Measurements from ENCODE around the gene SDC4. TPM values are rescaled to one million over a fixed set of nuclear protein-coding genes. Genes with fewer than 3 reads are reported as not detected.

The SDC4 gene
- total and polyA plus RNA-seq, 2 experiments from 2014 or later = 410 to 454 TPM

DNA sequence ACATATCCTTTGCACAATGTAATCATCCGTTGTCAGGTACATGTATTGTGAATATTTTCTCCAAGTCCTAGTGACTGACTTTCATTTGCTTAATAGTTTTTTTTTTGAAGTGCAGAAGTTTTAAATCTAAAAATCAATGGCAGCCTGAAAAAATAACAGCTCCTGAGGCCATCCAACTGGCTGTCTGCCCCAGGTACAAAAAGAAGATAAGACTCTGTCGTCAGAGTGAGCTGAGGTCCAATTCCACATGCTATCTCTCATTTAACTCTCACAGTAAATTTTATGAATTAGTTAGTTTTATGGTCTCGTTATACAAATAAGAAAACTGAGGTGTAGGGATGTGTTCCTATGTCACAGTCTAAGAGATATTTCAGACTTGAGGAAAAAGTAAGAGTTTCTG lies 72.9 kb downstream of the SDC4 start:
- no peaks in the 10 kb centered on the region for H3K9me2 ChIP-seq (ENCODE audit: insufficient read depth)
- H3K9me3 ChIP-seq (ENCODE audit: low read depth) = no peaks in the 10 kb centered on the region
- H3K4me2 ChIP-seq (ENCODE audit: unreplicated experiment) = no peak overlapping the region
- H3F3A ChIP-seq (ENCODE audit: insufficient read depth) = no peaks in the 10 kb centered on the region
- no peaks in the 10 kb centered on the region for H3K36me3 ChIP-seq (ENCODE audit: low read depth)
- no peak for DNase-seq
- in situ Hi-C loops (cut with MboI) = loop anchor here (25.0 kb wide), 1 partner anchor 238 kb away; no protein-coding TSS in a partner anchor
- no peak for TF ChIP-seq EZH2phosphoT487 (IDR thresholded peaks at IDR 0.05; ENCODE audit: insufficient read depth, low read depth)
- TF ChIP-seq EZH2 (IDR thresholded peaks at IDR 0.05; ENCODE audit: insufficient read depth, poor library complexity, severe bottlenecking) = no peak
- no peak overlapping the region for H3K27ac ChIP-seq
- H3K9ac ChIP-seq = no peak overlapping the region
- no peaks in the 10 kb centered on the region for H3K4me1 ChIP-seq (ENCODE audit: insufficient read depth)
- H3K4me3 ChIP-seq = no peak overlapping the region
- H3K79me2 ChIP-seq (ENCODE audit: insufficient read depth) = no peaks in the 10 kb centered on the region
- 58 to 59% methylated on average over 3 of the region's 3 CpGs for WGBS, 2 experiments (ENCODE audit: low coverage in 1 of 2, low lambda C conversion rate in 2 of 2, missing lambda C conversion rate in 2 of 2)
- peaks cover 33% of the 10 kb centered on the region for H3K27me3 ChIP-seq (replicated peaks; ENCODE audit: insufficient read depth)
- no peak overlapping the region for H2AFZ ChIP-seq
- H4K20me1 ChIP-seq (ENCODE audit: insufficient read depth) = no peaks in the 10 kb centered on the region

Other genes with a start within 250 kb of the SDC4 start
- gene KCNS1, start 247.3 kb downstream of the SDC4 start, total RNA-seq (2014; rRNA removed; shearing (Covaris generic)) = 0.11 and 0.25 TPM in 2 replicates
- gene KCNS1, start 247.3 kb downstream of the SDC4 start, polyA plus RNA-seq (2016; fragmentation: Nextera tagmentation; extraction: Ambion mirVana) = 0.55 and 0.99 TPM in 2 replicates
- not detected in 2 replicates for gene WFDC5, start 233.2 kb downstream of the SDC4 start, total RNA-seq (2014; rRNA removed; shearing (Covaris generic))
- not detected in 2 replicates for gene WFDC5, start 233.2 kb downstream of the SDC4 start, polyA plus RNA-seq (2016; fragmentation: Nextera tagmentation; extraction: Ambion mirVana)
- not detected in 2 replicates for gene WFDC12, start 224.0 kb downstream of the SDC4 start, total RNA-seq (2014; rRNA removed; shearing (Covaris generic))
- not detected in 2 replicates for gene WFDC12, start 224.0 kb downstream of the SDC4 start, polyA plus RNA-seq (2016; fragmentation: Nextera tagmentation; extraction: Ambion mirVana)
- 1.5 TPM in 1 of 2 replicates, not detected in the other for gene PI3, start 173.5 kb downstream of the SDC4 start, total RNA-seq (2014; rRNA removed; shearing (Covaris generic))
- not detected in 2 replicates for gene PI3, start 173.5 kb downstream of the SDC4 start, polyA plus RNA-seq (2016; fragmentation: Nextera tagmentation; extraction: Ambion mirVana)
- not detected in 2 replicates for gene SEMG1, start 141.4 kb downstream of the SDC4 start, total RNA-seq (2014; rRNA removed; shearing (Covaris generic))
- gene SEMG1, start 141.4 kb downstream of the SDC4 start, polyA plus RNA-seq (2016; fragmentation: Nextera tagmentation; extraction: Ambion mirVana) = not detected in 2 replicates
- gene SEMG2, start 127.1 kb downstream of the SDC4 start, total RNA-seq (2014; rRNA removed; shearing (Covaris generic)) = not detected in 2 replicates
- not detected in 2 replicates for gene SEMG2, start 127.1 kb downstream of the SDC4 start, polyA plus RNA-seq (2016; fragmentation: Nextera tagmentation; extraction: Ambion mirVana)
- gene SLPI, start 93.9 kb downstream of the SDC4 start, total RNA-seq (2014; rRNA removed; shearing (Covaris generic)) = 1.7 TPM in 1 of 2 replicates, not detected in the other
- 3.4 and 3.7 TPM in 2 replicates for gene SLPI, start 93.9 kb downstream of the SDC4 start, polyA plus RNA-seq (2016; fragmentation: Nextera tagmentation; extraction: Ambion mirVana)
- gene RBPJL, start 41.6 kb downstream of the SDC4 start, total RNA-seq (2014; rRNA removed; shearing (Covaris generic)) = not detected in 2 replicates
- gene RBPJL, start 41.6 kb downstream of the SDC4 start, polyA plus RNA-seq (2016; fragmentation: Nextera tagmentation; extraction: Ambion mirVana) = not detected in 2 replicates
- not detected in 2 replicates for gene MATN4, start 40.1 kb downstream of the SDC4 start, total RNA-seq (2014; rRNA removed; shearing (Covaris generic))
- 0.09 TPM in 1 of 2 replicates, not detected in the other for gene MATN4, start 40.1 kb downstream of the SDC4 start, polyA plus RNA-seq (2016; fragmentation: Nextera tagmentation; extraction: Ambion mirVana)
- 27.3 and 38.7 TPM in 2 replicates for gene SYS1, start 14.7 kb upstream of the SDC4 start, total RNA-seq (2014; rRNA removed; shearing (Covaris generic))
- 24.6 and 27.1 TPM in 2 replicates for gene SYS1, start 14.7 kb upstream of the SDC4 start, polyA plus RNA-seq (2016; fragmentation: Nextera tagmentation; extraction: Ambion mirVana)
- gene TP53TG5, start 29.9 kb upstream of the SDC4 start, total RNA-seq (2014; rRNA removed; shearing (Covaris generic)) = not detected in 2 replicates
- gene TP53TG5, start 29.9 kb upstream of the SDC4 start, polyA plus RNA-seq (2016; fragmentation: Nextera tagmentation; extraction: Ambion mirVana) = 0.42 and 0.55 TPM in 2 replicates
- 5.1 and 5.7 TPM in 2 replicates for gene DBNDD2, start 59.9 kb upstream of the SDC4 start, total RNA-seq (2014; rRNA removed; shearing (Covaris generic))
- gene DBNDD2, start 59.9 kb upstream of the SDC4 start, polyA plus RNA-seq (2016; fragmentation: Nextera tagmentation; extraction: Ambion mirVana) = 27.9 and 30.0 TPM in 2 replicates
- 108 and 138 TPM in 2 replicates for gene PIGT, start 67.7 kb upstream of the SDC4 start, total RNA-seq (2014; rRNA removed; shearing (Covaris generic))
- 190 and 198 TPM in 2 replicates for gene PIGT, start 67.7 kb upstream of the SDC4 start, polyA plus RNA-seq (2016; fragmentation: Nextera tagmentation; extraction: Ambion mirVana)
- gene WFDC2, start 121.3 kb upstream of the SDC4 start, total RNA-seq (2014; rRNA removed; shearing (Covaris generic)) = not detected in 2 replicates
- not detected in 2 replicates for gene WFDC2, start 121.3 kb upstream of the SDC4 start, polyA plus RNA-seq (2016; fragmentation: Nextera tagmentation; extraction: Ambion mirVana)
- not detected in 2 replicates for gene SPINT3, start 167.2 kb upstream of the SDC4 start, total RNA-seq (2014; rRNA removed; shearing (Covaris generic))
- gene SPINT3, start 167.2 kb upstream of the SDC4 start, polyA plus RNA-seq (2016; fragmentation: Nextera tagmentation; extraction: Ambion mirVana) = not detected in 2 replicates
- not detected in 2 replicates for gene WFDC6, start 191.1 kb upstream of the SDC4 start, total RNA-seq (2014; rRNA removed; shearing (Covaris generic))
- not detected in 2 replicates for gene WFDC6, start 191.1 kb upstream of the SDC4 start, polyA plus RNA-seq (2016; fragmentation: Nextera tagmentation; extraction: Ambion mirVana)
- not detected in 2 replicates for gene EPPIN, start 199.0 kb upstream of the SDC4 start, total RNA-seq (2014; rRNA removed; shearing (Covaris generic))
- gene EPPIN, start 199.0 kb upstream of the SDC4 start, polyA plus RNA-seq (2016; fragmentation: Nextera tagmentation; extraction: Ambion mirVana) = not detected in 2 replicates
- not detected in 2 replicates for gene WFDC8, start 230.9 kb upstream of the SDC4 start, total RNA-seq (2014; rRNA removed; shearing (Covaris generic))
- not detected in 2 replicates for gene WFDC8, start 230.9 kb upstream of the SDC4 start, polyA plus RNA-seq (2016; fragmentation: Nextera tagmentation; extraction: Ambion mirVana)